ENCODE results near the gene PLD1.

- no peak for TF ChIP-seq POLR2A (IDR thresholded peaks at IDR 0.05; ENCODE audit: low read length)
- TF ChIP-seq GATA1 (IDR thresholded peaks at IDR 0.05; ENCODE audit: low read depth, low read length), result no peak
Measured at GRCh38 chr3:171569571-171570132, 240.6 kb downstream of the PLD1 start.
